GM19025 (cell line): ENCODE data around the gene SYT7.
"Not testable (repeated sequence)": the region's sequence is repeated elsewhere in the genome, so short reads cannot be mapped to it uniquely, and the experiment has no call there.

Source experiments
- ATAC-seq: cut with Tn5 transposase; IDR thresholded peaks from one replicate; pipeline ENCODE4 v1.9.1; 2021; ENCODE audit warnings: mild to moderate bottlenecking, low read depth, moderate library complexity; ENCODE audit not compliant: unreplicated experiment

Gene SYT7

DNA sequence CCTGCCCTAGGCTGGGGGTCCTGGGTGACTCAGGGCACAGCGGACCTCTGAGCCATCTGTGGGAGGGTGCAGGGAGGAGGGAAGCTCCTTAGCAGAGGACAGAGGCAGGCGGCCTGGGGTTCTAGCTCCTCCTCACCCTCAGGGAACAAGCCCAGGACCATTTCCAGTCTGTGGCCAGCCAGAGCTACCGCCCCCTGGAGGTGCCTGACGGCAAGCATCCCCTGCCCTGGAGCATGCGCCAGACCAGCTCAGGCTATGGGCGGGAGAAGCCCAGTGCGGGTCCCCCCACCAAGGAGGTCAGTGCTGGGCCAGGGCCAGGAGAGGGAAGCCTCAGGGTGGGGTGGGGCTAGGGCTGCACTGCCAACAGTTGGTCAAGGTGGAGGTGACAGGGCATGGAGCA lies 98.4 kb downstream of the SYT7 start:
- ATAC-seq: no peak

DNA sequence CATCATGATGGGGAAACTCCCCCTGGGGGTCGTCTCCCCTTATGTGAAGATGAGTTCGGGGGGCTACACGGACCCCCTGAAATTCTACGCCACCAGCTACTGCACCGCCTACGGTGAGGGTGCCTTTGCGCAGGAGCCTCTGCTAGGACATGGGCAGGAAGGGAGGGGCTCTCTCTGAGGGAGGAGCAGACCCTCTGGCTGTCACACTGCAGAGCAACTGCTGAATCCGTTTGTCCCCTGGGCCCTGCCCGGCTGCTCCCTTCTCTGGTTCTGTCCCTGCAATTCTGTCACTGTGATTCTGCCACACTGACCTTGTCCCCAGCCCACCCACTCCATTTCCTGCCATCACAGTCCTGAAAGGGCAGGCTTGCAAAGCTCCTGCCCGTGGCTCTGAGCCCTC lies 99.1 kb downstream of the SYT7 start:
- no peak for ATAC-seq

DNA sequence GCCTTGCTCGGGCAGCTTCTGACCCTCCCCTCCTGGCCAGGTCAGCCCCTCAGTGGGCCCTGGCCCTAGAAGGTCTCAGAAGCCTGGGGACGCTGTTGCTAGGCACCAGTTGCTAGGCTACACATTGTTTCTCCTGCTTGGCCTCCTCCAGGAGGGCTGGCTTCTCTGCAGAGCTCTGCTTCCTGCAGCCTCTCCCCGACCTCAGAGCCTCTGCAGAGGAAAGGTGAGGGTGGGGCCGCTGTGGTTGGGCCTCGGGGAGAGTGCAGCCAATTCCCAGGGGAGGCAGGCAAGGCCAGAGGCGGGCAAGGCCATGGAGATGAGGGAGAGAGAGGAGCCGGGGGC lies 99.9 kb downstream of the SYT7 start:
- ATAC-seq: no peak

DNA sequence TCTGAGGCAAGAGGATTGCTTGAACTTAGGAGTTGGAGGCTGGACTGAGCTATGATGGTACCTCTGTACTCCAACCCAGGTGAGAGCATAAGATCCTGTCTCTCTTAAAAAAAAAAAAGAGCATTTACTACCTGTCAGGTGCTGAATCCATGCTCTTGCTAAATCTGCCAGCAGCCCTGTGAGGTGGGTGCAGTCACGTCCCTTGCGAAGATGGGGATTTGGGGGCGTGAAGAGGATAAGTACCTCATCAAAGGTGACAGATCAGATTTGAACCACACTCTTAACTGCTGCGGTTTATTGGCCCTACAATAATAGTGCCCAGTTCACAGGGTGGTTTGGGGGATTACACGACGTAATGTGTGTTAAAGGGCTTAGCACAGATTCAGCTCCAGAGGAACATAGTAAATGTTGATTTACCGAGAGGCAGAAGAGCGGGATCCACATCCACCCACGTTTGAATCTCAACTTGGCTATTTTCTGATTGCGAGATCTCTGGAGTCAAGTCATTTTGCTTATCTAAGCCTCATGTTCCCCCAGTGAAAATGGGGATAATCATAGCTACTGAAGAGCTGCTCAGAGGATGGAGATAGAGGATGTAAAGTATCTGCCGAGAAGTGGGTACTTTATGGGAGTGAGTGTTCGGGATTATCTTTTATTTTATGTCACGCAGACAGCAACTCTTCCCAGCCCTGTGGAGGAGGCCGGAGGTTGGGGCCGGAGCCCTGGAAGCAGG lies 100.4 kb downstream of the SYT7 start:
- no peak for ATAC-seq

DNA sequence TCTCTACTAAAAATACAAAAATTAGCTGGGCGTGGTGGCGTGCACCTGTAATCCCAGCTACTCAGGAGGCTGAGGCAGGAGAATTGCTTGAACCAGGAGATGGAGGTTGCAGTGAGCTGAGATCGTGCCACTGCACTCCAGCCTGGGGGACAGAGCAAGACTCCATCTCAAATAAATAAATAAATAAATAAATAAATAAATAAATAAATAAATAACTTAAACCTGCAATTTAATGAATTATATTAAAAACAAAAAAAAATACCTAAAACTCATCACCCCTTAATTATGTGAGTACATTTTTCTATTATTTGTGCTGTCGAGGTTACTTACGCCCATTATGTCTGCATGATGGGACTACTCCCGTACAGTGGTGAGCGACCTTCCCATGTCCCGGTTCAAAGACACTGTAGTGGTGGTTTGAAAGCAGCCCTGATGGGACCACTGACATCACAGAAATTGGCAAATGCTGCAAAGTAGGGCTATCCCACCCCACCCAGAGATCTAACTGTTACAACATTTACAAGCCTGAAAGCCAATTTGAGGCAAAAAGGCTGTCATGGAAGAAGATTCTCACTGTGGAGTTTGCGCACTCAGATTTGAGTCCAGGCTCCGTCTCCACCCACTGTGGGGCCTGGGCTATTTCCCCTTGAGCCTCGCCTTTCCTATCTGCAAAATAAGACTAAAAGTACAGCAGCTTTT lies 101.4 kb downstream of the SYT7 start:
- not testable (repeated sequence) for ATAC-seq

DNA sequence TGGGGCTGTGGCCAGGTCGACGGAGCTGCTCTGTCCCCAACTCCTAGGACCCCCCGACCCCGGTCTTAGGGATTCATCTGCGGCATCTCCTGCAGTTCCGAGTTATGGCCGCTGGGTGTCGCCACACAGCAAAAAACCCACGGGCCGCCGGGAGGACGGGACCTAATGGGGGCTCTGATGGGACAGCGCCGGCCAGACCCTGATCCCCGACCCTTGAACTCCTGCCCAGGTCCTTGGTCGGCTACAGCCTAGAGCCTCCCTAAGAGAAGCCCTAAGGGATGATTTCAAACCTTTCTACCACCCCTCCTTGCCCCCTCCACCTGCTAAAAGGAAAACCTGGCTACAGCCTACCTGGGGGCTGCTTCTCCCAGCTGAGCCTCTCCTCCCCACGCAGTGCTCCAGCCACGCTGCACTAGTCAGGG lies 103.1 kb downstream of the SYT7 start:
- no peak for ATAC-seq

DNA sequence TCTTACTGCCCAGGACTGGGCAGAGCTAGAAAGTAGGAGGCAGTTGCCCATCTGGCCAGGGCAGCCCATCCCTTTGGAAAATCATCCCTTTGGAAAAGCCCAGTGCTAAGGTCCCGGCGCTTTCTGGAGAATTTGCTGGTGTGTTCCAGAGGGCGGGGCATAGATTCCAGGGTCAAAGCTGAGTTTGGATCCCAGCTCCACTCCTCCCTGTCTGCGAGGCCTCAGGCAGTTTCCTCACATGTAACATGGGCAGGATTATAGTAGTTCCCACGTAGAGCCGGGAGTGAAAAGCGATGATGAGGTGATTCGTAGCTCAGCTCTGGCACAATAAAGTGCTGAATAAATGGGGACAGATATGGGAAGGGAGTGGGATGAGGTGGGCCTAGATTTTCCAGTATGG lies 103.8 kb downstream of the SYT7 start:
- no peak for ATAC-seq

DNA sequence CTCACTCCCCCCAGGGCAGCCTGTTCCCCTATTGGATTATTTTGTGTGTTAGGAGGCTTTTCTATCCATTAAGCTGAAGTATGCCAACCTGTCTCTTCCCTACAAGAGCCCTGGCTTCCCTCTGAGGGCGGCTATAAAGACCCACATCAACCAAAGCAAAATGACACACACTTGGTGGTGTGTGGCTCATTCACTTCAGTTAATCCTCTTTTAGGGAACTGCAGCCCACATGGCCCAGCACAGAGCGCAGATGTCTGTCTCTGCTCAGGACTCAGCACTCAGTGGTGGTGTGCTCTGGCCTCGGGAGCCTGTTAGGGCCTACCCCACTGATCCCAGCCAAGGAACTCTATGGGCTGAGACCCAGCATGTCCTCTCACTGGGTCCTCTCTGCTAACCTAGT lies 104.5 kb downstream of the SYT7 start:
- no peak for ATAC-seq

DNA sequence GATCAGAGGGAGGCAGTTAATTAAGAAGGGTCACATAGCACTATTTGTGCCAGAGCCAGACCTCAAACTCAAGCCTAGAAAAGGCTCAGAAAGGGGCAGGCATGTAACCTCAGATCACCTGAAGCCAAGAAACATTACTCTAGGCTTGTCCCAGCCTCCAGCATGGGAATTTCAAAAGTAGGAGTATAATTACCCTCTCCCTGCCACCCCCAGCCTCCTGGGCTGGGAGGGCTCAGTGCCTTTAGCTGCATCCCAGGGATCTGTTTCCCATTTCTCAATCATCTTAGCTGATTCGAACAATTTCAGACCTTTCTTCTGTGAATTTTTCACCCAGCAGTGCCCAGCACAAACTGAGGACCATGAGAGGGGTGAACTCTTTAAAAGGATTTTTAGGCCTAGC lies 105.4 kb downstream of the SYT7 start:
- ATAC-seq: no peak

DNA sequence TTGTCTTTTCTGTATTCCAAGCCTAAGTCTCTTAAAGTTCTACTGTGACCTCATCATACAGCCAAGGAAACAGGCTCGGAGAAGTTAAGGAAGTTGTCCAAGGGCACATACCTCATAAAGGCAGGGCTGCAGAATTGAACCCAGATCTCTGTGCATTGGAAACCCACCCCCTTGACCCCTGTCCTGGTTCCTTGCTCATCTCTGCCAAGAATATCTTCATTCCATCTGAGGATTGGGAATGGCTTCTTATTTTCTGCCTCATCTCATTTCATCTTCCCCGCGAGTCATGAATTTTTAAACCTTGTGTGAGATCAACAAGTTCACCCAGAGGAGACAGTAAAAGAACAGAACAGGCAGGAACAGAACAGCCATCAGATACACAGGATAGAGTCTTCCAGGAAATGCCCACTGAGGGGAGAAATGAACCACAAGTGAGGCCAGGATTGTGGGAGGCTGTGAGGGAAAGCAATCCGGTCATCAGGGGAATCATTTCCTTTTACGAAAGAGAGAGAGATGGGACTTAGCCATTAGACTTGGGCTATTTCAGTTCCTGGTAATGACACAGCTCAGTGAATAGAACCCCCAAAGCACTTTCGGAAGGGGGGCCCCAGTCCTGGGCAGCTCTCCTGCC lies 106.7 kb downstream of the SYT7 start:
- no peak for ATAC-seq

DNA sequence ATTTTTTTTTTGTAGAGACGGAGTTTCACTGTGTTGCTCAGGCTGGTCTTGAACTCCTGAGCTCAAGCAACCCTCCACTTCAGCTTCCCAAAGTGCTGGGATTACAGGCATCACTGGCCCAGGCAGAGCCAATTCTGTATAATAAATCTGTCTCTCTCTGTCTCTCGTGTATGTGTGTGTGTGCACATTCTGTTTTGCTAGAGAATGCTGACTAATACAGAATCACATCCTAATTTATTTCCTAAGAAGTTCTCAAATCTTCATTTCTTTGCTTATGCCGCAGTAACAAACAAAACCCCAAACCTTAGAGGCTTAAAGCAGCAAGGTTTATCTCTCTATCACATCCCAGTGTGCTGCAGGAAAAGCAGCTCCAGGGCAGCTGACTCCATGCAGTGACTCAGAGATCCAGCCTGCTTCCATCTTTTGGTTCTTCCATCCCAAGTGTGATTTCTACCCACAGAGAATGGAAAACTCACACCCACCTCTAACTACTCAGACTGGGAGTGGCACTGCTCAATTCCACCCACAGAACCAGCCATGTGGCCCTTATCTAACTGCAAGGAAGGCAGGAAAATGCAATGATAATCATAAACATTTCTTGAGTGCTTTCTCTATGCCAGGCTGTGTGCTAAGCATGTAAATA lies 107.4 kb downstream of the SYT7 start:
- ATAC-seq: no peak

DNA sequence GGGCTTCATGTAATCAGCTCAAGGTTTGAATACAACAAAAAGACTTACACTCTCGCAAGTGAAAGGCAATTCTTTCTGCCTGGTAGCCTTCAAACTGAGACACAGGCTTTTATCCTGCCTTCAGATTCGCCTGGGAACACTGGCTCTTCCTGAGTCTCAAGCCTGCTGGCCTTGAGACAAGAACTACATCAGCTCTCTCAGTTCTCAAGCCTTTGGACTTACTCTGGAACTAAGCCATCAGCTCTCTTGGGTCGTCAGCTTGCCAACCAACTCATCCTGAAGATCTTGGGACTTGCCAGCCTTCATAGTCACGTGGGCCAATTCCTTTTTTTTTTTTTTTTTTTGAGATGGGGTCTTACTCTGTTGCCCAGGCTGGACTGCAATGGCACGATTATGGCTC lies 108.0 kb downstream of the SYT7 start:
- ATAC-seq: no peak

DNA sequence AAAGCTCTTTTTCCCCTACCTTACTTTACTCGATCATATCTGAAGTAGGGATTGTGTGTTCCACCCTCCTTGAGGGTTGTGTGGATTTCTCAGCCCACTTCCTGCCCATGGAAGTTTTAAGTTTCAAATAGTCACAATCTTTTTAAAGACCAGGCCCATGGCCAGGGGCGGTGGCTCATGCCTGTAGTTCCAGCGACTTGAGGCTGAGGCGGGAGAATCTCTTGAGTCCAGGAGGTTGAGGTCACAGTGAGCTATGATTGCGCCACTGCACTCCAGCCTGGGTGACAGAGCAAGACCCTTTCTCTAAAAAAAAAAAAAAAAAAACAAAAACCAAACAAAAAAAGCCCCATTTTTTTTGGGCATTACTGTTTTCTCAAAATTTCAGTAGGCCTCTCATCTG lies 108.6 kb downstream of the SYT7 start:
- ATAC-seq: no peak

DNA sequence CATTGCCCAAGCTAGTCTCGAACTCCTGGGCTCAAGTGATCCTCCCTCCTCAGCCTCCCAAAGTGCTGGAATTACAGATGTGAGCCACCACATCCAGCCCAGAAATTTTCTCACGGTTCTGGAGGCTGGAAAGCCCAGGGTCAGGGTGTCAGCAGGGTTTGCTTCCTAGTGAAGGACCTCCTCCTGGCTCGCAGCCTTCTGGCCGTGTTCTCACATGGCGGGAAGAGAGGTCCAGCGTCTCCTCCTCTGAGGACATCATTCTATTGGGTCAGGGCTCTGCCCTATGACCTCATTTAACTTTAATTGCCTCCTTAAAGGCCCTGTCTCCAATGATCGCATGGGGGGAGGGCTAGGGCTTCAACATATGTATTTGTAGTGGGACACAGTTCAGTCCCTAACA lies 112.9 kb downstream of the SYT7 start:
- no peak for ATAC-seq

DNA sequence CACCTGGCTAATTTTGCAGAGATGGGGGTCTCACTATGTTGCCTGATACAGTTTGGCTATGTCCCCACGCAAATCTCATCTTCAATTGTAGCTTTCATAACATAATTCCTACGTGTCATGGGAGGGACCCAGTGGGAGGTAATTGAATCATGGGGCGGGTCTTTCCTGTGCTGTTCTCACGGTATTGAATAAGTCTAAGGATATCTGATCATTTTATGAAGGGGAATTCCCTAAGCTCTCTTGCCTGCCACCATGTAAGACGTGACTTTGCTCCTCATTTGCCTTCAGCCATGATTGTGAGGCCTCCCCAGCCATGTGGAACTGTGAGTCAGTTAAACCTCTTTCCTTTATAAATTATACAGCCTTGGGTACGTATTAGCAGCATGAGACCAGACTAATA lies 113.3 kb downstream of the SYT7 start:
- ATAC-seq: not testable (repeated sequence)
